Hepatocyte (in vitro differentiated cells): ENCODE measurements around the gene CRYBG3.

Experiments used
- CTCF ChIP-seq: fragments of 200-600 bp; sonication (generic); IDR thresholded peaks from 2 replicates; pipeline ENCODE4 v1.5.1; 2016; ENCODE audit warnings: antibody characterized with exemption, mild to moderate bottlenecking; ENCODE audit not compliant: poor library complexity
- EZH2 ChIP-seq: fragments of 200-600 bp; sonication (generic); IDR thresholded peaks from 2 replicates; pipeline ENCODE4 v1.6.1; 2016; ENCODE audit warnings: antibody characterized with exemption, mild to moderate bottlenecking, borderline replicate concordance

GRCh38 chr3:97882975-97883598, 61.3 kb downstream of the CRYBG3 start:
- TF ChIP-seq CTCF (no peak), EZH2 (no peak)
